Measurements from ENCODE around the gene FILIP1.
A peak's percentile ranks its signal among the peaks of the same experiment; 100 is the strongest.

The FILIP1 gene

GRCh38 chr6:75302280-75302679 lies 191.3 kb downstream of the FILIP1 start:
- DNase-seq (ENCODE audit: low read depth): no peak
- TF ChIP-seq CTCF (conservative IDR thresholded peaks at IDR 0.05; ENCODE audit: control insufficient read depth, insufficient read depth, low read depth, low read length): no peak
- H3K4me3 ChIP-seq (ENCODE audit: control insufficient read depth, low read depth, low read length): no peak overlapping the region

- H3K4me3 ChIP-seq (ENCODE audit: control insufficient read depth, low read depth, low read length): no peak overlapping the region
- DNase-seq (ENCODE audit: low read depth): no peak
- no peak for TF ChIP-seq CTCF (conservative IDR thresholded peaks at IDR 0.05; ENCODE audit: control insufficient read depth, insufficient read depth, low read depth, low read length)
Observed at GRCh38 chr6:75301537-75301936, 192.1 kb downstream of the FILIP1 start.

- no peak for DNase-seq (ENCODE audit: low read depth)
- H3K4me3 ChIP-seq (ENCODE audit: control insufficient read depth, low read depth, low read length): no peak overlapping the region
- no peak for TF ChIP-seq CTCF (conservative IDR thresholded peaks at IDR 0.05; ENCODE audit: control insufficient read depth, insufficient read depth, low read depth, low read length)
Observed at GRCh38 chr6:75301088-75301487, 192.5 kb downstream of the FILIP1 start.

GRCh38 chr6:75300531-75300855 lies 193.1 kb downstream of the FILIP1 start:
- no peak for TF ChIP-seq CTCF (conservative IDR thresholded peaks at IDR 0.05; ENCODE audit: control insufficient read depth, insufficient read depth, low read depth, low read length)
- H3K4me3 ChIP-seq (ENCODE audit: control insufficient read depth, low read depth, low read length): no peak overlapping the region
- DNase-seq (ENCODE audit: low read depth): no peak

- H3K4me3 ChIP-seq (ENCODE audit: control insufficient read depth, low read depth, low read length): no peak overlapping the region
- DNase-seq (ENCODE audit: low read depth): no peak
- no peak for TF ChIP-seq CTCF (conservative IDR thresholded peaks at IDR 0.05; ENCODE audit: control insufficient read depth, insufficient read depth, low read depth, low read length)
Observed at GRCh38 chr6:75299801-75300530, 193.6 kb downstream of the FILIP1 start.

GRCh38 chr6:75296811-75297779 lies 196.5 kb downstream of the FILIP1 start:
- peak; percentile 78 for TF ChIP-seq CTCF (conservative IDR thresholded peaks at IDR 0.05; ENCODE audit: control insufficient read depth, insufficient read depth, low read depth, low read length)
- no peak overlapping the region for H3K4me3 ChIP-seq (ENCODE audit: control insufficient read depth, low read depth, low read length)
- peak; percentile 75 for DNase-seq (ENCODE audit: low read depth)
